IPS-18a (cell line): Measurements from ENCODE around the gene EMD.

Experiments used
- H3K27ac ChIP-seq: one replicate; pipeline ENCODE4 v1.5.1; 2013; ENCODE audit warnings: low read length
- H3K27me3 ChIP-seq: one replicate; pipeline ENCODE4 v1.6.1; 2013; ENCODE audit warnings: mild to moderate bottlenecking, low read length; ENCODE audit not compliant: control insufficient read depth, insufficient read depth
- H3K36me3 ChIP-seq: one replicate; pipeline ENCODE4 v1.6.1; 2013; ENCODE audit warnings: low read depth, low read length; ENCODE audit not compliant: control insufficient read depth
- H3K4me1 ChIP-seq: one replicate; pipeline ENCODE4 v1.6.1; 2013; ENCODE audit warnings: low read depth, low read length; ENCODE audit not compliant: control insufficient read depth
- H3K4me3 ChIP-seq: one replicate; pipeline ENCODE4 v1.5.1; 2013; ENCODE audit warnings: low read length
- H3K9ac ChIP-seq: one replicate; pipeline ENCODE4 v1.6.1; 2013; ENCODE audit warnings: mild to moderate bottlenecking, low read length, moderate library complexity
- H3K9me3 ChIP-seq: one replicate; pipeline ENCODE4 v1.6.1; 2013; ENCODE audit warnings: low read depth, low read length; ENCODE audit not compliant: control insufficient read depth

Gene EMD

DNA sequence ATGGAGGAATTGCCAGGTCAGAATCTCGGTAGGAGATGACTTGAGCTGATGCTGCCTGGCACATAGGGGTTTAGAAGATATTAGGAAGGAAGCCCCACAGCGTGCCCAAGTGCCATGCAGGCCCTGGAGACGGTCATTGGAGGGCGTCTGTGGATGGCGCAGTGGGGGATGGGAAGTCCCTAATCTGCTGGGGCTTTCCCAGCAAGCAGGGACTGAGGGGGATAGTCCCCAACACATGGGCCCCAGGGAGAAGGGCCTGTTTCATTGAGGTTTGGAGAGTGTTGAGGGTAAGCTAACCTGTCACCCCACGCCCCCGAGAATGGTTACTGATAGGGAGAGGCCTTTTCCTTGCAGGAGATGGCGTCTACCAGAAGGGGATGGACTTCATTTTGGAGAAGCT is 40.1 kb downstream of the EMD start:
- Histone ChIP-seq H3K4me1 (no peaks in the 10 kb centered on the region), H3K27ac (no peak overlapping the region), H3K27me3 (no peaks in the 10 kb centered on the region), H3K36me3 (no peaks in the 10 kb centered on the region), H3K9me3 (peaks cover 11% of the 10 kb centered on the region), H3K9ac (no peak overlapping the region), H3K4me3 (no peak overlapping the region)

GRCh38 chrX:154419688-154420401 is 40.8 kb downstream of the EMD start:
- no peak overlapping the region for H3K27ac ChIP-seq
- H3K4me3 ChIP-seq = no peak overlapping the region
- no peaks in the 10 kb centered on the region for H3K36me3 ChIP-seq
- H3K9me3 ChIP-seq = peaks cover 11% of the 10 kb centered on the region
- H3K27me3 ChIP-seq = no peaks in the 10 kb centered on the region
- no peaks in the 10 kb centered on the region for H3K4me1 ChIP-seq
- no peak overlapping the region for H3K9ac ChIP-seq

- H3K27me3 ChIP-seq = no peaks in the 10 kb centered on the region
- H3K36me3 ChIP-seq = no peaks in the 10 kb centered on the region
- no peak overlapping the region for H3K9ac ChIP-seq
- peaks cover 8% of the 10 kb centered on the region for H3K9me3 ChIP-seq
- no peaks in the 10 kb centered on the region for H3K4me1 ChIP-seq
- H3K27ac ChIP-seq = no peak overlapping the region
- H3K4me3 ChIP-seq = no peak overlapping the region
These were observed 41.3 kb downstream of the EMD start for GRCh38 chrX:154420402-154420756.

GRCh38 chrX:154426916-154427770 is 48.0 kb downstream of the EMD start:
- Histone ChIP-seq H3K9me3 (peaks cover 4% of the 10 kb centered on the region), H3K4me3 (no peak overlapping the region), H3K4me1 (no peaks in the 10 kb centered on the region), H3K36me3 (no peaks in the 10 kb centered on the region), H3K27me3 (no peaks in the 10 kb centered on the region), H3K27ac (no peak overlapping the region), H3K9ac (no peak overlapping the region)

DNA sequence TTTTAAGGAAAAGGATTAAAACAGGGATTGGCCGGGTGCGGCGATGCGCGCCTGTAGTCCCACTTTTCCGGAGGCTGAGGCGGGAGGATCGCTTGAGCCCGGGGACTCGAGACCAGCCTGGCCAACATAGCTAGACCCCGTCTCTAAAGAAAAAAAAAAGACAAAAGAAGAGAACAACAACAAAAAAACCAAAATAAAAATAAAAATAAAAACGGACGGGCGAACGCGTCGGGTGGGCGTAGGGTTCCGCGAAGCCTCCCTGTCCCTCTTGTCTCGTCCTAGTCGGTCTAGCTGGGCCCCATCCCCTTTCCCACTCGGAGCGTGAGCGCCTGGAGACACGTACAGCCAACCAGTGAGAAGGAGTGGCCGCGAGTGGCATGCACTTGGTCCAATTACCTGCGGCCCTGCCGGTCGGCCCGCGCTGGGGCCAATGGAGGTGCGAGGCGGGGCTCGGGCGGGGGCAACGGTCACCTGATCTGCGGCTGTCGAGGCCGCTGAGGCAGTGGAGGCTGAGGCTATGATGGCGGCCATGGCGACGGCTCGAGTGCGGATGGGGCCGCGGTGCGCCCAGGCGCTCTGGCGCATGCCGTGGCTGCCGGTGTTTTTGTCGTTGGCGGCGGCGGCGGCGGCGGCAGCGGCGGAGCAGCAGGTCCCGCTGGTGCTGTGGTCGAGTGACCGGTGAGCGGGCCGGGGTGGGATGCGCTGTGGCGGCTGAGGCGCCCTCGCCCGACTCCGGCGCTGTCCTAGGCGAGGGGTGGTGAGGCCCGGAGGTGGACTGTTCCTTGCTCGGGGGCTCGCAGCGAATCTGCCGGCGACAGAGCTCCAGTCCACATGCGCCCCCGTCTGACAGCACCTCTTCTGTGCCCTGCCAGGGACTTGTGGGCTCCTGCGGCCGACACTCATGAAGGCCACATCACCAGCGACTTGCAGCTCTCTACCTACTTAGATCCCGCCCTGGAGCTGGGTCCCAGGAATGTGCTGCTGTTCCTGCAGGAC is 49.4 kb downstream of the EMD start, which contains the start of gene ATP6AP1:
Gene ATP6AP1 (plus strand): TSS at position 502 of the 996 bp plus-strand sequence. CDS start 16 bp downstream, at position 518.
- Histone ChIP-seq H3K9me3 (peaks cover 4% of the 10 kb centered on the region), H3K36me3 (no peaks in the 10 kb centered on the region), H3K27me3 (no peaks in the 10 kb centered on the region), H3K4me1 (no peaks in the 10 kb centered on the region), H3K4me3 (peak within 1 kb of the TSS; percentile 59), H3K27ac (no peak within 1 kb of the TSS), H3K9ac (no peak within 1 kb of the TSS)

GRCh38 chrX:154429711-154430110 is 50.6 kb downstream of the EMD start:
- H3K4me1 ChIP-seq = no peaks in the 10 kb centered on the region
- no peaks in the 10 kb centered on the region for H3K36me3 ChIP-seq
- no peak overlapping the region for H3K27ac ChIP-seq
- H3K27me3 ChIP-seq = no peaks in the 10 kb centered on the region
- H3K4me3 ChIP-seq = peak overlapping the region; percentile 59
- peaks cover 4% of the 10 kb centered on the region for H3K9me3 ChIP-seq
- no peak overlapping the region for H3K9ac ChIP-seq

DNA sequence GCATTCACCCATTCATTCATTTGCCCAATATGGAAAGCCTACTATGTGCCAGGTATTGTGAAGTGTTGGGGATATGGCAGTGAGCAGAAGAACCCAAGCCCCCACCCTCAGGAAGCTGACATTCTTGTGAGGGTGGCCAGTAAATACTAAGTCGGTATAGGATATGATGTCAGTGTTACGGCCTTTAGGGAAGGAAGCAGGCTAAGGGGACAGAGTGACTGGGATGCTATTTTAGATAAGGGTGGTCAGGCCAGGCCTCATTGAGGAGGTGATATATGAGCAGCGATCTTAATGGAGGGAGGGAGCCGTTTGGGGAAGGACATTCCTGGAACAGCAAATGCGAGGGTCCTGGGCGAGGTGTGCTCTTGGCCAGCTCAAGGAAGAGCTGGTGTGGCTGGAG is 51.4 kb downstream of the EMD start:
- H3K27me3 ChIP-seq = no peaks in the 10 kb centered on the region
- H3K4me1 ChIP-seq = no peaks in the 10 kb centered on the region
- H3K9me3 ChIP-seq = peaks cover 4% of the 10 kb centered on the region
- H3K4me3 ChIP-seq = no peak overlapping the region
- no peak overlapping the region for H3K9ac ChIP-seq
- no peaks in the 10 kb centered on the region for H3K36me3 ChIP-seq
- no peak overlapping the region for H3K27ac ChIP-seq

DNA sequence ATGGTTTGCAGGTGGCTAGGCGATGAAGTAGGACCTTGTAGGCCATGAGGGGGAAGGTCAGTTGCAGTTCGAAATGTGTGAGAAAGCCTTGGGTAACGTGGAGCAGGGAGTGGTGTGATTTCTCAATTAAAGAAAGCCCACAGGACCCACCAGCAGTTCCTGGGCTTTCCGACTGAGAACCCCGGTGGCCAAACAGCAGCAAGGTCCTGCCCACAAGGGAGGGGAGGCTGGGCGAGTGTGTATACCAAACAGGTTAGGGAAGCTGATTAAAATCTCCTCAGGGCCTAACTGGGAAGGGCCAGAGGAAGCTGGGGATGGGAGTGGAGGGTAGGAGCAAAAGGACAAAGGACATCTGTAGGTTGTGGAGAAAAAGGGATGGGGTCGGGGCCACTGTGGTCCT is 51.8 kb downstream of the EMD start:
- no peaks in the 10 kb centered on the region for H3K27me3 ChIP-seq
- H3K4me3 ChIP-seq = no peak overlapping the region
- no peaks in the 10 kb centered on the region for H3K4me1 ChIP-seq
- H3K9ac ChIP-seq = no peak overlapping the region
- no peaks in the 10 kb centered on the region for H3K36me3 ChIP-seq
- no peak overlapping the region for H3K27ac ChIP-seq
- H3K9me3 ChIP-seq = peaks cover 4% of the 10 kb centered on the region
